Amniotic epithelial cell (primary cell): ENCODE data around the gene NME4.
"Not testable (repeated sequence)": the region's sequence is repeated elsewhere in the genome, so short reads cannot be mapped to it uniquely, and the experiment has no call there.

Experiments
- DNase-seq: peaks from one replicate; pipeline ENCODE4 v3.0.0-alpha.2; 2010; ENCODE audit warnings: low read depth

Gene NME4

GRCh38 chr16:397135-397661 is at the start of gene NME4:
Gene NME4, plus strand, starts transcription at chr16:397199. Its CDS starts 24 bp downstream, at chr16:397223.
- no peak for DNase-seq

DNA sequence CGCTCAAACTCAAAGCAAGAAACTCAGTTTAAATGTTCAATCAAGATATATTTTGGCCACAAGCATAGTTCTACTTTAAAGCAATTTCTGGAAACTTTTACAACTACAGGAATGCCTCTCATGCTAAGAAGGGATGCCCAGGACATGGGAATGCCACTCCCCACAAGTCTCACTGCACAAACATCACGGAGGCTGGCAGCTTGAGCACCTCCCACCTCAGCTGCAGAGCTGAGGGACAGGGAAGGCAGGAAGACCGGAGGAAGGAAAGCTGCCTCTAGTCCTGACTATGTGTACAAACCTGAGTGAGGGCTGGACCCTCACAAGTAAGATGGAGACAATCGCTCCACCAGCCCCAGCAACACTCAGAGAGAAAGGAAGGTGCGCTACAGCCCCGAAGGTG is 49.8 kb upstream of the NME4 start:
- no peak for DNase-seq

DNA sequence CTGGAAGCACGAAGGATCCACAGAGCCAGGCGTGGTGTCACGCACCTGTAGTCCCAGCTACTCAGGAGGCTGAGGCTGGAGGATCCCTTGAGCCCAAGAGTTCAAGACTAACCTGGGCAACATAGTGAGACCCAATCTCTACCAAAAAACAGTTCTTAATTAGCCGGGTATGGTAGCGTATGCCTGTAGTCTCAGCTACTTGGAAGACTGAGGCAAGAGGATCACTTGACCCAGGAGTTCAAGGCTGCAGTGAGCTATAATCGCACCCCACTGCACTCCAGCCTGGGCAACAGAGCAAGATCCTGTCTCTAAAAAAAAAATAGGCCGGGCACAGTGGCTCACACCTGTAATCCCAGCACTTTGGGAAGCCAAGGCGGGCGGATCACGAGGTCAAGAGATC is 48.5 kb upstream of the NME4 start:
- DNase-seq: not testable (repeated sequence)

- DNase-seq: no peak
Measured at GRCh38 chr16:349211-349610, 47.8 kb upstream of the NME4 start.

GRCh38 chr16:350203-350602 is 46.8 kb upstream of the NME4 start:
- DNase-seq: no peak

DNA sequence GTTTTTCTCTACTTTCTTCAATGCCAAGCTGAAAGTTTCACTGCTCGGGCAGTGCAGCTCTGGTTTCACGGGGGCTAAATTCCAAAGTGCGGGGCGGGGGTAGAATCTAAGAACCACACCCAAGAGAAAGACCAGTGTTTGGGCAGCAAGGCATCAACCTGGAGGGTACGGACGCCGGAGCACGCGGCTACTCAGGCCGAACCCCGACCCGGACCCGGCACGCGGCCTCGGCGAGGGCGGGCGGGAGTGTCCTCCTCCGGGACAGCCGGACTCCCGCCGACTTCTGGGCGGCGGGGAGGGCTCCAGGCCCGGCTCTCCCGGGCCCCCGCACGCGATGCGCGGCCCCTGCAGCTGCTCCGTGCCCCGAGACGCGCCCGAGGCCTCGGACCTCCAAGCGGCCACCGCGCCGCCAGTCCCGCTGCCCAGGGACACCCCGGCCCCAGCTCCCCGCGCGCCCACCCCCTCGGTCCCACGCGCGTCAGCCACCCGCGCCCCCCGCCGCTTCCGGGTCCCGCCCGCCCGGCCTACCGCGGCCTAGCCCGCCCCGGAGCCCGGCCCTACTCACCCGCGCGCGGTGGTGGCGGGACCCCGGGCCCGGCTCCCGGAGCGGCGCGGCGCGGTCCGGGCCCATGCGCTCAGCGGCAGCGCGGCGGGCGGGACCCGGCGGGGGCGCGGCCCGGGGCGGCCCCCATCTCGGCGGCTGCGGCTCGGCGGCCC is 45.0 kb upstream of the NME4 start:
- DNase-seq: no peak

- DNase-seq: peak; percentile 90
Measured at GRCh38 chr16:352547-353403, 44.2 kb upstream of the NME4 start, which contains the start of gene AXIN1. Gene AXIN1, minus strand, starts transcription at chr16:352723. Its CDS starts 5,698 bp downstream, at chr16:347025.

GRCh38 chr16:353404-354290 is 43.4 kb upstream of the NME4 start:
- no peak for DNase-seq

- DNase-seq: no peak
Measured at GRCh38 chr16:354291-354881, 42.6 kb upstream of the NME4 start.

- DNase-seq: no peak
Measured at GRCh38 chr16:354971-355461, 42.0 kb upstream of the NME4 start.

DNA sequence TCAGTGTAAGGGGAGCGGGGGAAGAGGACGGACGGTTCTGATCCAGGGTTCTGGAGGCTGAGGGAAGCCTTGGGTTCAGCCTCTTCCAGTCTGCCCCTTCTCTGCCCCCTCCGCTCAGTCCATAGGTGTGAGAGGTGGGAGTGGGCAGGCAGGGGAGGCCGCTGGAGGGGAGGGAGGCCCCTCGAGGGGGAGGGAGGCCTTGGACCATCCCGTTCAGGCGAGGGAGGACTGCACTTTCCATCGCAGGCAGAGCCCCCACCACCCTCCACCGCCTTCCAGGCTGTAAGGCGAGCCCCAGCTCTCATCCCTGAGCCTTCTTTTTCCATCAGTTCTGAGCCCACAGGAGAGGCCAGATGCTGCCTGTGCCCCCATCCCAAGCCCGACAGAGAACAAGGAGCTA is 40.3 kb upstream of the NME4 start:
- no peak for DNase-seq

GRCh38 chr16:359067-359763 is 37.8 kb upstream of the NME4 start:
- no peak for DNase-seq

- DNase-seq: no peak
Measured at GRCh38 chr16:359871-360697, 36.9 kb upstream of the NME4 start.

- no peak for DNase-seq
Measured at GRCh38 chr16:360698-361336, 36.2 kb upstream of the NME4 start.

- DNase-seq: no peak
Measured at GRCh38 chr16:361341-361871, 35.6 kb upstream of the NME4 start.

DNA sequence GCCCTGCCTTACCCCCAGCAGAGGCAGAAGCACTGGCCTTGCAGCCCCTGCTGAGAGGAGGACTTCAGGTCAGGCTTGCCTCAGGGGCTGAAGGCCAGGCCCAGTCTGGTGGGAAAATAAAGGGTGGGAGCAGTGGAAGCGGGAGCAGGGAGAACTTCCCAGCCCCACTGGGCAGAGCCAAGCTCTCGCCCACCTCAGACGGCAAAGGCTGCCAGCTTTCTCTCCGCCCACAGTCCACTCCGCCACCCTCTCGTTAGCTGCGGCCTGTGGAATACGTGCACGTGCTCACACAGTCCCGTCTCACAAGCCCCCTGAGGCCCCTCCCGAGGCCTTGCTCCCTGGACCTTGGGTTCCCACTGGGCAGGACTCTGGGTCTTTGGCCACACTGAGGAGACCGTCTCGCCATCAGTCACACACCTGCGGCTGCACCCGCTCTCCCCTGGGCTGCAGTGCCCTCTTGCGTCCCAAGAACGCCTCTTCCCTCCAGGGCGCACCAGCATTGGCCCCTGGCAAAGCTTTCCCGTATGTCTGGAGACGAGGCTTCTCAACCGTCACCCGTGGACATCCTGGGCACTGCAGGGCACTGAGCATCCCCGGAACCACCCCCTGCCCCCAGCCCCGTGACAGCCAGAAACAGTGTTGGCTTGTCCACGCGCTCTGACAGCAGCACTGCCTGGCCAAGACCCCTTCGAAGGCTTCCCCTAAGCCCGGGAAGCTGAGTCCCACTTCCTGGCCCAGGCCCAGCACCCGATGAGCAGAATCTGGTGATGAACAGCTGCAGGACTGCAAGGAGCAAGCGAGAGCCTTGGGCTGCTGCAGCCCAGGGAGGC is 34.9 kb upstream of the NME4 start:
- peak; percentile 59 for DNase-seq

DNA sequence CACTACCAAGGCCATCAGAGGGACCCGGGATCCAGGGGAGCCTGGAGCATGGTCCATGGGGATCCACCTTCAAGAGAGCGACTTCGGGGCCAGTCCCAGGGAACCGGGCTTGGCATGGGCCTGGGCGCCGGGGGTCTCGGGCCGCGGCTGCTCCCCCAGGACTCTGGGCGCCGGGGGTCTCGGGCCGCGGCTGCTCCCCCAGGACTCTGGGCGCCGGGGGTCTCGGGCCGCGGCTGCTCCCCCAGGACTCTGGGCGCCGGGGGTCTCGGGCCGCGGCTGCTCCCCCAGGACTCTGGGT is 34.3 kb upstream of the NME4 start:
- DNase-seq: not testable (repeated sequence)

DNA sequence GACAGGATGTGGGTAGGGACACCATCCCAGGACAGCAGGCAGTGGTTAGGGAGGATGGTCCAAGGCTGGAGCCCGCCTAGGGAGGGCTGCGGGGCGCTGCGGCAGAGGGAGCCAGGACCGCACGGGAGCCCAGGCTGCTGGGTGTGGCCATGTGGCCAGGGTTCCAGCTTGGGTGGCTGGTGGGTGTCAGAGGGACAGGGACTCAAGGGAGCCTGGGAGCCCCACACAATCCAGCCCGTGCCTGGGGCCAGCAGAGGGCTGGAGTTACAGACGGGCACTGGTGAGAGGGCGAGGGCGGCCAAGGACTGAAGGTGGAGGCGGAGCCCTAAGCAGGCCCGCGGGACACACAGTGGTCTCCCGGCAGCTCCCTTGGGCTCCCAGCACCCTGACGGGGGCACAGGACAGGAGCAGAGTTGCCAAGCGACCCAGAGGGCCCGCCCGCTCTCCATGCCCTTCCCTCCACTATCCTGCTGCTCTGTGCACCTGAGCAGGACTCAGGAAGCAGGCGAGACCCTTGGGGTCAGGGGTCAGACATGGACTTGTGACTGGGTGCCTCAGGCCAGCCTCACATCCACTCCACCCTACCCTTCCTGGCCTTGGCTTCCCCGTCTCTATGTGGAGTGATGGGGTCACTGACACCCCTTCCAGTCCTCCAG is 33.8 kb upstream of the NME4 start:
- DNase-seq: no peak
